ENCODE data around the gene PRPF39. TPM values are rescaled to one million over a fixed set of nuclear protein-coding genes. Genes with fewer than 3 reads are reported as not detected.

Gene PRPF39
- total and polyA plus RNA-seq, 2 of the 4 experiments (the other 2 are of a cell fraction): 18.1 to 29.6 TPM

DNA sequence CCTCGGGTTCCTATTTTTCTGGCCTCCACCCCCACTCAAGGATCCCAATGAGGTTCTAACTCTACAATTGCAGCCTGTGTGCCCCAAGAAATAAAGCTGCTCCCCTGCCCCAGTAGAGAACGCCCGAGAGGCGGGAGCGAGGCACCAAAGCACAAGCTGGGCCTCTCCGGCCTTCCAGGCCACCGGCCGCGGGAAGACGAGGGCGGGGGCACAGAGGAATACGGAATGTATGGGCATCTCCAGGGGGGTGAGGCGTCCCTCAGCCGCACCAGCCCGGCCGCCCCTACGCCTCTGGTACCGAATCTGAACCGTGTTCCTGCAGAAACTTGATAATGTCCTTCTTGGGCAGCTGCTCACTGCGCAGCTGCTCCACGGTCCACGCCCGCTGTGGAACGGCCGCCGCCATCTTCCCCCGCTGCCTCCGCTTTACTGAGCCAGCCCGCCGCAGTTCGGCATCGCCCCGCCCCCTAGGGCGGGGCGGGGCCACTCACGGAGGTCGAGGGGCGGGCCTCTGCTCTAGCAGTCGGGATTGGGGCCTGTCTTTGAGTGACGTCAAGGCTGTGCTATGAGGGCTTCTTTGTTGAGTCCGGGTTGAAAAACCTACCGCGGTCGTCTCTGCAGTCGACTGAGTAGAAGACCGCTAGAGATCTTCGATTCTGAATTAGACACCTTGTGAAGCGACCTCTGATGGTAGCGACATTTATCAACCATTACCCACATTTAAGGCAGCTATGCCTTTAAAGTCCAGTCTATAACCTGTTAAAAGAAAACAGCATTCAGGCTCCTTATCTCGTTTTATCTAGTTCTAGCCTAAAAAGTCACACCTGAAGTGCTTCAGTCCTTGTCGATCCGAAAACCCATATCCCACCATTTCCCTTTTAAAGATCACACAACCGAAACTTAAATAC is 50.4 kb downstream of the PRPF39 start, which contains the start of gene FKBP3:
Gene FKBP3, minus strand, starts transcription at position 431 of the 908 bp plus-strand sequence. Its CDS starts 25 bp downstream, at position 406.
- intact Hi-C loops (cut with micrococcal nuclease) (loop anchor here (1.0 to 2.0 kb wide), 2 partner anchors 119 to 134 kb away; partner anchors contain the start of gene MIS18BP1), in situ Hi-C loops (cut with MboI; ENCODE audit: low sequenced_read_pairs) (loop anchor here (10.0 kb wide), 1 partner anchor 170 kb away; the partner anchor contains the start of genes KLHL28 and TOGARAM1), dilution Hi-C loops (cut with HindIII; ENCODE audit: low sequenced_read_pairs, unreplicated experiment) (no loop called here)
- WGBS, 2 experiments (ENCODE audit: extremely low coverage in 2 of 2, insufficient read length in 1 of 2): 2% methylated on average over 8 of the region's 53 CpGs; no CpG with 5 or more reads in 1 of the 2 experiments
- no peaks in the 10 kb centered on the region for H4K20me1 ChIP-seq (ENCODE audit: insufficient read depth, low read length)
- ATAC-seq (ENCODE audit: low read depth) (peak; percentile 96), DNase-seq (peak; percentile 99)
- H4K91ac ChIP-seq (ENCODE audit: insufficient read depth, low read depth, low read length): peak within 1 kb of the TSS; percentile 88
- peak within 1 kb of the TSS; percentile 86 for H2BK5ac ChIP-seq (ENCODE audit: low read depth, low read length, poor library complexity, severe bottlenecking)
- peak within 1 kb of the TSS; percentile 96 for H2AFZ ChIP-seq (replicated peaks; ENCODE audit: low read length, poor library complexity)
- H3K27me3 ChIP-seq (ENCODE audit: control insufficient read depth, insufficient read depth, low read length): no peaks in the 10 kb centered on the region
- peak within 1 kb of the TSS; percentile 75 for H2AK9ac ChIP-seq (replicated peaks; ENCODE audit: low read depth, low read length, poor library complexity)
- H3K14ac ChIP-seq (replicated peaks; ENCODE audit: low read depth, low read length): peak within 1 kb of the TSS; percentile 93
- H3K4me1 ChIP-seq (ENCODE audit: control insufficient read depth, insufficient read depth, low read length): no peaks in the 10 kb centered on the region
- H3K79me1 ChIP-seq (ENCODE audit: low read depth in 1 of 2, low read length in 2 of 2): peaks cover 8 to 23% of the 10 kb centered on the region in 2 experiments; a peak in 3 of 4 replicates
- peak within 1 kb of the TSS; percentile 89 for H3K27ac ChIP-seq (ENCODE audit: insufficient read depth, low read length)
- H3K9me1 ChIP-seq (ENCODE audit: insufficient read depth, low read length): no peaks in the 10 kb centered on the region
- H3K4ac ChIP-seq (ENCODE audit: low read depth, low read length): peak within 1 kb of the TSS; percentile 93
- peak within 1 kb of the TSS; percentile 84 for H2BK120ac ChIP-seq (ENCODE audit: low read depth, low read length)
- POLR2A ChIA-PET (ENCODE audit: unreplicated experiment): interaction anchor here (0.6 kb wide), 1 partner anchor 174 kb away, joined by 3 read pairs; no protein-coding TSS in a partner anchor
- BruUV-seq (replicated peaks): no TSS peak
- peak within 1 kb of the TSS; percentile 90 to 97 for H4K8ac ChIP-seq (ENCODE audit: low read depth in 2 of 2, low read length in 2 of 2)
- peak within 1 kb of the TSS; percentile 80 for H3K4me2 ChIP-seq (ENCODE audit: low read depth, low read length)
- H2BK15ac ChIP-seq (ENCODE audit: low read depth, low read length): peak within 1 kb of the TSS; percentile 26; the same call in 1 of the 3 replicates
- H2AK5ac ChIP-seq (ENCODE audit: low read depth, low read length): peak within 1 kb of the TSS; percentile 42; the same call in 1 of the 2 replicates
- CTCF ChIA-PET: no interaction called here
- H3K36me3 ChIP-seq (ENCODE audit: control insufficient read depth, insufficient read depth, low read length): no peaks in the 10 kb centered on the region
- peak within 1 kb of the TSS; percentile 91 for H3K4me3 ChIP-seq (ENCODE audit: insufficient read depth, low read depth, low read length)
- H3K18ac ChIP-seq (ENCODE audit: low read depth, low read length): peak within 1 kb of the TSS; percentile 88
- peak within 1 kb of the TSS; percentile 91 for H4K5ac ChIP-seq (ENCODE audit: low read depth, low read length)
- H3K9me3 ChIP-seq (ENCODE audit: control insufficient read depth, insufficient read depth, low read length): no peaks in the 10 kb centered on the region
- H3K9ac ChIP-seq (ENCODE audit: low read depth, low read length): peak within 1 kb of the TSS; percentile 93
- peak within 1 kb of the TSS; percentile 91 for H3K23ac ChIP-seq (ENCODE audit: low read depth, low read length)
- H2BK20ac ChIP-seq (ENCODE audit: low read depth, low read length): peak within 1 kb of the TSS; percentile 65
- peak within 1 kb of the TSS; percentile 86 for H3K56ac ChIP-seq (ENCODE audit: extremely low read depth, insufficient read depth, low read length)
- TF ChIP-seq SMC3 (IDR thresholded peaks at IDR 0.05; ENCODE audit: low read depth, low read length): no peak
- no peak for TF ChIP-seq RCOR1 (IDR thresholded peaks at IDR 0.05; ENCODE audit: insufficient replicate concordance, low read length)
- no peak for TF ChIP-seq NFE2L2 (IDR thresholded peaks at IDR 0.05; ENCODE audit: low read depth, low read length)
- TF ChIP-seq MAZ (IDR thresholded peaks at IDR 0.05; ENCODE audit: borderline replicate concordance, low read depth, low read length): peak; percentile 90
- TF ChIP-seq RFX5 (IDR thresholded peaks at IDR 0.05; ENCODE audit: low read depth, low read length): no peak
- TF ChIP-seq, protein P1, sequence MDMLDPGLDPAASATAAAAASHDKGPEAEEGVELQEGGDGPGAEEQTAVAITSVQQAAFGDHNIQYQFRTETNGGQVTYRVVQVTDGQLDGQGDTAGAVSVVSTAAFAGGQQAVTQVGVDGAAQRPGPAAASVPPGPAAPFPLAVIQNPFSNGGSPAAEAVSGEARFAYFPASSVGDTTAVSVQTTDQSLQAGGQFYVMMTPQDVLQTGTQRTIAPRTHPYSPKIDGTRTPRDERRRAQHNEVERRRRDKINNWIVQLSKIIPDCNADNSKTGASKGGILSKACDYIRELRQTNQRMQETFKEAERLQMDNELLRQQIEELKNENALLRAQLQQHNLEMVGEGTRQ (IDR thresholded peaks at IDR 0.05; ENCODE audit: low read depth, low read length): no peak
- peak; percentile 96 for TF ChIP-seq BHLHE40 (IDR thresholded peaks at IDR 0.05; ENCODE audit: low read depth, low read length)
- TF ChIP-seq RAD21 (IDR thresholded peaks at IDR 0.05; ENCODE audit: low read length): no peak; the same call in 1 of the 2 replicates
- TF ChIP-seq, protein P2, sequence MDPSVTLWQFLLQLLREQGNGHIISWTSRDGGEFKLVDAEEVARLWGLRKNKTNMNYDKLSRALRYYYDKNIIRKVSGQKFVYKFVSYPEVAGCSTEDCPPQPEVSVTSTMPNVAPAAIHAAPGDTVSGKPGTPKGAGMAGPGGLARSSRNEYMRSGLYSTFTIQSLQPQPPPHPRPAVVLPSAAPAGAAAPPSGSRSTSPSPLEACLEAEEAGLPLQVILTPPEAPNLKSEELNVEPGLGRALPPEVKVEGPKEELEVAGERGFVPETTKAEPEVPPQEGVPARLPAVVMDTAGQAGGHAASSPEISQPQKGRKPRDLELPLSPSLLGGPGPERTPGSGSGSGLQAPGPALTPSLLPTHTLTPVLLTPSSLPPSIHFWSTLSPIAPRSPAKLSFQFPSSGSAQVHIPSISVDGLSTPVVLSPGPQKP (IDR thresholded peaks at IDR 0.05; ENCODE audit: borderline replicate concordance, low read depth, low read length): no peak
- TF ChIP-seq MXI1 (IDR thresholded peaks at IDR 0.05; ENCODE audit: borderline replicate concordance, low read depth, low read length): peak; percentile 27; the same call in 1 of the 2 replicates
- TF ChIP-seq, protein P3, sequence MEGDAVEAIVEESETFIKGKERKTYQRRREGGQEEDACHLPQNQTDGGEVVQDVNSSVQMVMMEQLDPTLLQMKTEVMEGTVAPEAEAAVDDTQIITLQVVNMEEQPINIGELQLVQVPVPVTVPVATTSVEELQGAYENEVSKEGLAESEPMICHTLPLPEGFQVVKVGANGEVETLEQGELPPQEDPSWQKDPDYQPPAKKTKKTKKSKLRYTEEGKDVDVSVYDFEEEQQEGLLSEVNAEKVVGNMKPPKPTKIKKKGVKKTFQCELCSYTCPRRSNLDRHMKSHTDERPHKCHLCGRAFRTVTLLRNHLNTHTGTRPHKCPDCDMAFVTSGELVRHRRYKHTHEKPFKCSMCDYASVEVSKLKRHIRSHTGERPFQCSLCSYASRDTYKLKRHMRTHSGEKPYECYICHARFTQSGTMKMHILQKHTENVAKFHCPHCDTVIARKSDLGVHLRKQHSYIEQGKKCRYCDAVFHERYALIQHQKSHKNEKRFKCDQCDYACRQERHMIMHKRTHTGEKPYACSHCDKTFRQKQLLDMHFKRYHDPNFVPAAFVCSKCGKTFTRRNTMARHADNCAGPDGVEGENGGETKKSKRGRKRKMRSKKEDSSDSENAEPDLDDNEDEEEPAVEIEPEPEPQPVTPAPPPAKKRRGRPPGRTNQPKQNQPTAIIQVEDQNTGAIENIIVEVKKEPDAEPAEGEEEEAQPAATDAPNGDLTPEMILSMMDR (conservative IDR thresholded peaks at IDR 0.05; ENCODE audit: low read depth, low read length): 0 out of 2 replicates have a peak, but pooled peaks have one; percentile 16
- TF ChIP-seq CHD1 (IDR thresholded peaks at IDR 0.05; ENCODE audit: low read depth, low read length): peak; percentile 99; the same call in 1 of the 2 replicates
